Inflammatory macrophage treated with lipopolysaccharide for 1 hour (primary cell): ENCODE results near the gene OR4C15.

ENCODE experiments used
- DNase-seq, 2 donors: peaks; one replicate each; pipeline ENCODE4 v3.0.0-alpha.2; 2020 to 2022

The OR4C15 gene

DNA sequence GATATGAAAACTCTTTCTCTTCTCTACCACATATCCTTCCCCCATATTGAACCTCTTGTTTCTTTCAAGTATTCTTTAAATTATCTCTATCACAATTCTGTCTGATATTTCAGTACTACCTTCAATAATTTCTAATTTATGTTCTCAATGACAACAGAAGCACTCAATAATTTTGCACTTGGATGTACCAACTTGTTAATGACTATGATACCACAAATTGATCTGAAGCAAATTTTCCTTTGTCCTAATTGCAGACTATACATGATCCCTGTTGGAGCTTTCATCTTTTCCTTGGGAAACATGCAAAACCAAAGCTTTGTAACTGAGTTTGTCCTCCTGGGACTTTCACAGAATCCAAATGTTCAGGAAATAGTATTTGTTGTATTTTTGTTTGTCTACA, at the start of gene OR4C15:
Gene OR4C15 (plus strand): TSS at position 301 of the 400 bp plus-strand sequence. CDS start 0 bp downstream, at position 301.
- no peak for DNase-seq

GRCh38 chr11:55571828-55572227, 17.6 kb downstream of the OR4C15 start, which contains the start of gene OR4C16:
Gene OR4C16, plus strand, starts transcription at chr11:55572128. Its CDS starts 0 bp downstream, at chr11:55572128.
- DNase-seq = no peak

GRCh38 chr11:55572548-55572947, 18.3 kb downstream of the OR4C15 start:
- DNase-seq = no peak
